A549 (cell line): ENCODE data around the gene KCNN3. TPM values are rescaled to one million over a fixed set of nuclear protein-coding genes. Genes with fewer than 3 reads are reported as not detected.

ENCODE experiments used
- ATAC-seq, 2 experiments: fragments of 200-7000 bp in 1 of 2; fragments of >200 bp in 1 of 2; cut with Nextera tagmentation in 1 of 2; cut with Tn5 transposase in 1 of 2; 3 replicates each; pipeline versions ENCODE4 v1.8.0 to v1.9.1; 2018 to 2020; ENCODE audit warnings: mild to moderate bottlenecking in 1 of 2, moderate library complexity in 1 of 2
- CTCF ChIA-PET: fragments of 300-600 bp; sonication (Branson Sonifier 250); formaldehyde crosslinking; extraction: SDS; loops from one replicate; lab custom pipeline; 2021; ENCODE audit warnings: antibody characterized with exemption, inconsistent platforms; lab: Yijun Ruan, JAX
- POLR2A ChIA-PET: fragments of 350-600 bp; formaldehyde crosslinking; extraction: SDS; loops from one replicate; lab custom pipeline; 2021; ENCODE audit warnings: antibody characterized with exemption, inconsistent platforms; lab: Yijun Ruan, JAX
- DNase-seq, 2 experiments: peaks; one replicate each; pipeline versions ENCODE4 v3.0.0 to v3.0.0-alpha.2; 2011 to 2016; ENCODE audit warnings: low read depth in 1 of 2, low spot score in 1 of 2
- FAIRE-seq: peaks from 2 replicates; lab custom pipeline; 2011; peaks lifted over from hg19 to GRCh38; lab: Jason Lieb, UNC
- H3K27ac ChIP-seq, 2 experiments: fragments of >200 bp; sonication (Bioruptor Twin); formaldehyde crosslinking; 3 replicates each; pipeline ENCODE4 v1.5.1; 2016 to 2017
- H3K4me1 ChIP-seq: fragments of >200 bp; sonication (Bioruptor Twin); formaldehyde crosslinking; 3 replicates; pipeline ENCODE4 v1.6.1; 2016
- H3K4me2 ChIP-seq: fragments of >200 bp; sonication (Bioruptor Twin); formaldehyde crosslinking; 3 replicates; pipeline ENCODE4 v1.6.1; 2016
- H3K4me3 ChIP-seq: fragments of >200 bp; sonication (Bioruptor Twin); formaldehyde crosslinking; 3 replicates; pipeline ENCODE4 v1.5.1; 2016
- H3K9me3 ChIP-seq: fragments of >200 bp; sonication (Bioruptor Twin); formaldehyde crosslinking; 3 replicates; pipeline ENCODE4 v1.6.1; 2016
- BHLHE40 ChIP-seq: IDR thresholded peaks from 2 replicates; pipeline ENCODE4 v1.6.1; 2012; ENCODE audit warnings: low read depth, low read length, inconsistent platforms
- CBX2 ChIP-seq: fragments of 200-600 bp; sonication (generic); IDR thresholded peaks from 2 replicates; pipeline ENCODE4 v1.6.1; 2016; ENCODE audit warnings: low read depth, mild to moderate bottlenecking, borderline replicate concordance
- CEBPB ChIP-seq, 2 experiments: fragments of >200 bp in 1 of 2; sonication (Bioruptor Twin) in 1 of 2; formaldehyde crosslinking in 1 of 2; IDR thresholded peaks; 2 replicates each; pipeline ENCODE4 v1.6.1; 2012 to 2016
- CHD2 ChIP-seq: fragments of 150-350 bp; IDR thresholded peaks from 2 replicates; pipeline ENCODE4 v1.6.1; 2014; ENCODE audit warnings: low read length; ENCODE audit not compliant: partially characterized antibody
- CHD4 ChIP-seq: fragments of 200-600 bp; sonication (generic); IDR thresholded peaks from 2 replicates; pipeline ENCODE4 v1.6.1; 2016; ENCODE audit warnings: antibody characterized with exemption, mild to moderate bottlenecking, borderline replicate concordance
- EHF ChIP-seq: fragments of 250-450 bp; sonication (Bioruptor Pico); IDR thresholded peaks from 2 replicates; pipeline ENCODE4 v1.5.0; 2020; ENCODE audit warnings: mild to moderate bottlenecking
- EHMT2 ChIP-seq: fragments of 200-600 bp; sonication (generic); IDR thresholded peaks from 2 replicates; pipeline ENCODE4 v1.6.1; 2016; ENCODE audit warnings: antibody characterized with exemption, low read depth, mild to moderate bottlenecking, moderate library complexity
- FOSB ChIP-seq: fragments of 250-450 bp; sonication (Bioruptor Pico); IDR thresholded peaks from 2 replicates; pipeline ENCODE4 v1.5.0; 2020; ENCODE audit warnings: mild to moderate bottlenecking, moderate library complexity
- FOSL2 ChIP-seq, 2 experiments: fragments of 450-650 bp in 1 of 2; fragments of >200 bp in 1 of 2; sonication (Bioruptor Twin) in 1 of 2; formaldehyde crosslinking; IDR thresholded peaks; 2 replicates each; pipeline versions ENCODE4 v1.5.0 to v1.6.1; 2016 to 2020; ENCODE audit warnings: mild to moderate bottlenecking in 1 of 2, moderate library complexity in 1 of 2
- GATA3 ChIP-seq: IDR thresholded peaks from 2 replicates; pipeline ENCODE4 v1.6.1; 2012; ENCODE audit warnings: borderline replicate concordance
- HEYL ChIP-seq: fragments of 250-450 bp; sonication (Bioruptor Pico); IDR thresholded peaks from 2 replicates; pipeline ENCODE4 v1.8.0; 2021; ENCODE audit warnings: mild to moderate bottlenecking, moderate library complexity
- HOXA7 ChIP-seq: fragments of 250-450 bp; sonication (Bioruptor Pico); IDR thresholded peaks from 2 replicates; pipeline ENCODE4 v1.5.0; 2020; ENCODE audit warnings: mild to moderate bottlenecking, moderate library complexity
- HOXB13 ChIP-seq: fragments of 250-450 bp; sonication (Bioruptor Pico); IDR thresholded peaks from 2 replicates; pipeline ENCODE4 v1.5.0; 2020; ENCODE audit warnings: low read depth, mild to moderate bottlenecking, moderate library complexity
- JUN ChIP-seq, 2 experiments: fragments of >200 bp; sonication (Bioruptor Twin); formaldehyde crosslinking; IDR thresholded peaks; 2 replicates in 1 of 2; 3 replicates in 1 of 2; pipeline ENCODE4 v1.6.1; 2016 to 2017
- KDM1A ChIP-seq: fragments of 200-600 bp; sonication (generic); IDR thresholded peaks from 2 replicates; pipeline ENCODE4 v1.6.1; 2016; ENCODE audit warnings: low read depth, mild to moderate bottlenecking
- KDM5A ChIP-seq: fragments of 200-600 bp; sonication (generic); IDR thresholded peaks from 2 replicates; pipeline ENCODE4 v1.6.1; 2016; ENCODE audit warnings: antibody characterized with exemption, mild to moderate bottlenecking
- MAFK ChIP-seq: fragments of 450-650 bp; IDR thresholded peaks from 2 replicates; pipeline ENCODE4 v1.6.1; 2014; ENCODE audit not compliant: partially characterized antibody
- NFE2L2 ChIP-seq: fragments of 150-350 bp; conservative IDR thresholded peaks from 2 replicates; pipeline ENCODE4 v1.6.1; 2014; ENCODE audit warnings: low read length
- NPAS2 ChIP-seq: fragments of 250-450 bp; sonication (Bioruptor Pico); IDR thresholded peaks from 2 replicates; pipeline ENCODE4 v1.8.0; 2022; ENCODE audit warnings: mild to moderate bottlenecking, moderate library complexity, borderline replicate concordance
- NR3C1 ChIP-seq: fragments of >200 bp; sonication (Bioruptor Twin); formaldehyde crosslinking; IDR thresholded peaks from 3 replicates; pipeline ENCODE4 v1.6.1; 2017
- POLR2A ChIP-seq: IDR thresholded peaks from 2 replicates; pipeline ENCODE4 v1.6.1; 2012; ENCODE audit warnings: mild to moderate bottlenecking, low read length
- POLR2AphosphoS2 ChIP-seq: conservative IDR thresholded peaks from 2 replicates; pipeline ENCODE4 v1.6.1; 2012; ENCODE audit warnings: low read length, improper control_type of control experiment, inconsistent platforms
- RARB ChIP-seq: fragments of 250-450 bp; sonication (Bioruptor Pico); IDR thresholded peaks from 2 replicates; pipeline ENCODE4 v1.8.0; 2021; ENCODE audit warnings: mild to moderate bottlenecking, moderate library complexity
- SMC3 ChIP-seq: fragments of >200 bp; sonication (Bioruptor Twin); formaldehyde crosslinking; IDR thresholded peaks from 3 replicates; pipeline ENCODE4 v1.6.1; 2018; ENCODE audit warnings: inconsistent platforms
- SREBF2 ChIP-seq: fragments of 450-650 bp; IDR thresholded peaks from 2 replicates; pipeline ENCODE4 v1.6.1; 2014; ENCODE audit warnings: mild to moderate bottlenecking, moderate library complexity
- TP53 ChIP-seq: fragments of 250-450 bp; sonication (Bioruptor Pico); IDR thresholded peaks from 2 replicates; pipeline ENCODE4 v1.5.0; 2021; ENCODE audit warnings: mild to moderate bottlenecking, moderate library complexity
- ZNF302 ChIP-seq: fragments of 250-450 bp; sonication (Bioruptor Pico); IDR thresholded peaks from 2 replicates; pipeline ENCODE4 v1.9.0; 2021; ENCODE audit warnings: inconsistent platforms, mild to moderate bottlenecking, moderate library complexity
- WGBS: methylation state at CpG from one replicate; pipeline ENCODE4 v1.1.6; 2017; ENCODE audit errors: missing lambda C conversion rate; 5-methylcytosine and 5-hydroxymethylcytosine counted together
- polyA plus RNA-seq, 4 experiments: library from polyadenylated mRNA; depleted of rRNA in 3 of 4; stranded (reverse); fragments of >200 nt; fragmentation: RNase III in 1 of 4; extraction: RNeasy Plus Mini Kit Qiagen cat#74134 plus additional on column Dnase treatment in 1 of 4; gene quantifications; 2 replicates in 3 of 4; 3 replicates in 1 of 4; pipeline ENCODE4 v1.2.3, GENCODE V29; 2011 to 2017
- TF ChIP-seq, protein P1 (sequence below): fragments of >200 bp; sonication (Bioruptor Twin); formaldehyde crosslinking; IDR thresholded peaks from 2 replicates; pipeline ENCODE4 v1.6.1; 2016
- TF ChIP-seq, protein P2 (sequence below): fragments of 450-650 bp; IDR thresholded peaks from 2 replicates; pipeline ENCODE4 v1.6.1; 2014; ENCODE audit warnings: antibody characterized with exemption
- TF ChIP-seq, protein P3 (sequence below): IDR thresholded peaks from 2 replicates; pipeline ENCODE4 v1.6.1; 2012; ENCODE audit warnings: low read depth, borderline replicate concordance

Gene KCNN3
- polyA plus RNA-seq, 2 of the 4 experiments (the other 2 are of a cell fraction): 0.01 to 0.03 TPM

DNA sequence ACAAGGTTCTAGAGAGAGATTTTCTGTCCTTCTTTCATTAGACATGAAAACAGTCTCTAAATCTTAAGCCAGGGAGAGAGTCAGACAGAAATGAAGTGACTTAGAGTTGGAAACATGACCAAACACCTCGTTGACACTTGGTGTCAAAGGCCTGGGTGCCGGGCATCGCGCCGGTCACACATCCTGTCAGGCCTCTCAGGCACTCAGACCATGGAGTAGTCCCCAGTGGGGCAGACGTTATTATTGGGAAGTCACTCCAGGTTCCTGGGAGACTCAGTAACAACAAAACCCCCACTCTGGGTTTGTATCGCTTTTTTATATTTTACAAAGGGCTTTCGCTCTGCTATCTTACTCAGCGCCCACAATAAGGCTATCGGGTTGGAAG lies 25.8 kb downstream of the KCNN3 start:
- no peak for TF ChIP-seq POLR2A
- TF ChIP-seq CEBPB (IDR thresholded peaks at IDR 0.05): no peak
- TF ChIP-seq HEYL (CRISPR knock-in tag): no peak
- TF ChIP-seq RARB (CRISPR knock-in tag): no peak
- TF ChIP-seq TP53: no peak
- no peak for TF ChIP-seq FOSL2 (IDR thresholded peaks at IDR 0.05)
- TF ChIP-seq FOSL2 (CRISPR knock-in tag; IDR thresholded peaks at IDR 0.05): no peak
- no peak for TF ChIP-seq MAFK
- TF ChIP-seq, protein P1, sequence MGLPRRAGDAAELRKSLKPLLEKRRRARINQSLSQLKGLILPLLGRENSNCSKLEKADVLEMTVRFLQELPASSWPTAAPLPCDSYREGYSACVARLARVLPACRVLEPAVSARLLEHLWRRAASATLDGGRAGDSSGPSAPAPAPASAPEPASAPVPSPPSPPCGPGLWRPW: no peak
- TF ChIP-seq SMC3: no peak
- no peak for TF ChIP-seq GATA3
- no peak for TF ChIP-seq KDM5A
- no peak for TF ChIP-seq CHD4
- no peak for TF ChIP-seq NFE2L2
- TF ChIP-seq ZNF302 (CRISPR knock-in tag): no peak
- no peak overlapping the region for H3K4me3 ChIP-seq
- no peaks in the 10 kb centered on the region for H3K9me3 ChIP-seq
- ATAC-seq: no peak
- POLR2A ChIA-PET: no interaction called here
- H3K4me2 ChIP-seq: no peak overlapping the region
- 77% methylated on average over 9 of the region's 10 CpGs for WGBS
- no peak for FAIRE-seq
- CTCF ChIA-PET: no interaction called here
- no peaks in the 10 kb centered on the region for H3K4me1 ChIP-seq
- no peak overlapping the region for H3K27ac ChIP-seq
- no peak for DNase-seq

DNA sequence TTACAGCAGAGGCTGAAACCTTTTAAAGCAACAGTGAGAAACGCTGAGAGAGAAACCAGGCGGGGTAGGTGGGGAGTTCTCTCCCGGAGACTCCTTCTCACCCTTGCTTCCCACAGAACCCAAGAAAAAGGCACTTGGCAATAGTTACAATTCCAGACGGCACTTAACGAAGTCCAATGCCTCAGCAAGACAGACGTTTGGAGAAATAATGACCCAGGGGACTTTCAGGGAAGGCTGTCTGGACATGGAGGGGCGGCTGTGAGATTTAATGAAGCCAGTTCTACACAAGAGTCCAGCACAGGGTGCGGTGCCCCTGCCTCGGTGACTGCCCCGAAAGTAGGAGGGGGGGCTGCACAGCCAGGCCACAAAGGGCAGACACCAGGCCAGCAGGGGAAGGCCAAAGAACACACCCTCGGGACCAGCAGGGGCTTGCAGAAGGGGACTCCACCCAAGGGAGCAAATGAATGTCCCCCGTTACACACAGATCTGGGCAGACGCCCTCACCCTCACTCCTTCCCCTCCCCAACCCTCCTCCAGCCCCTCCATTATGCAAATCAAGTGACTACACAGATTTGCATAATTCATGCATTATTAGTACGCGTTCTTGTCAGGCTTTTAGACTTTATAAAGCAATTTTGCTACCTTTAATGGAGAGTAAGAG lies 26.3 kb downstream of the KCNN3 start:
- no peak for TF ChIP-seq CHD2
- TF ChIP-seq, protein P2, sequence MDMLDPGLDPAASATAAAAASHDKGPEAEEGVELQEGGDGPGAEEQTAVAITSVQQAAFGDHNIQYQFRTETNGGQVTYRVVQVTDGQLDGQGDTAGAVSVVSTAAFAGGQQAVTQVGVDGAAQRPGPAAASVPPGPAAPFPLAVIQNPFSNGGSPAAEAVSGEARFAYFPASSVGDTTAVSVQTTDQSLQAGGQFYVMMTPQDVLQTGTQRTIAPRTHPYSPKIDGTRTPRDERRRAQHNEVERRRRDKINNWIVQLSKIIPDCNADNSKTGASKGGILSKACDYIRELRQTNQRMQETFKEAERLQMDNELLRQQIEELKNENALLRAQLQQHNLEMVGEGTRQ: no peak
- TF ChIP-seq SMC3: no peak
- TF ChIP-seq NPAS2 (CRISPR knock-in tag): no peak
- TF ChIP-seq SREBF2: no peak
- TF ChIP-seq CBX2: no peak
- no peak for TF ChIP-seq FOSB
- no peak for TF ChIP-seq HOXB13 (CRISPR knock-in tag)
- no peak for TF ChIP-seq KDM1A
- TF ChIP-seq JUN (IDR thresholded peaks at IDR 0.05): no peak
- no peak for TF ChIP-seq FOSL2 (IDR thresholded peaks at IDR 0.05)
- no peak for TF ChIP-seq FOSL2 (CRISPR knock-in tag; IDR thresholded peaks at IDR 0.05)
- TF ChIP-seq HEYL (CRISPR knock-in tag): no peak
- TF ChIP-seq, protein P3, sequence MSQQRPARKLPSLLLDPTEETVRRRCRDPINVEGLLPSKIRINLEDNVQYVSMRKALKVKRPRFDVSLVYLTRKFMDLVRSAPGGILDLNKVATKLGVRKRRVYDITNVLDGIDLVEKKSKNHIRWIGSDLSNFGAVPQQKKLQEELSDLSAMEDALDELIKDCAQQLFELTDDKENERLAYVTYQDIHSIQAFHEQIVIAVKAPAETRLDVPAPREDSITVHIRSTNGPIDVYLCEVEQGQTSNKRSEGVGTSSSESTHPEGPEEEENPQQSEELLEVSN: no peak
- TF ChIP-seq NR3C1: no peak
- TF ChIP-seq POLR2AphosphoS2: no peak
- no peak for TF ChIP-seq BHLHE40
- TF ChIP-seq EHMT2: no peak
- no peak for TF ChIP-seq HOXA7 (CRISPR knock-in tag)
- TF ChIP-seq EHF: no peak
- TF ChIP-seq CEBPB (IDR thresholded peaks at IDR 0.05): no peak
- Histone ChIP-seq H3K9me3 (no peaks in the 10 kb centered on the region), H3K4me1 (no peaks in the 10 kb centered on the region), H3K27ac (no peak overlapping the region), H3K4me3 (no peak overlapping the region), H3K4me2 (no peak overlapping the region)
- ChIA-PET CTCF (interaction anchor here (0.9 kb wide), 1 partner anchor 175 kb away, joined by 3 read pairs; no protein-coding TSS in a partner anchor), POLR2A (no interaction called here)
- ATAC-seq: no peak
- no peak for DNase-seq
- FAIRE-seq: no peak
- 64% methylated on average over 15 of the region's 15 CpGs for WGBS
